ENCODE data around the gene GUCY1A2.

GUCY1A2 gene

GRCh38 chr11:106632283-106632682, 386.0 kb downstream of the GUCY1A2 start:
- no peak for TF ChIP-seq RAD21 (IDR thresholded peaks at IDR 0.05; ENCODE audit: low read depth)
- no peak for TF ChIP-seq NFIC (IDR thresholded peaks at IDR 0.05)
- no peak for TF ChIP-seq ZBTB7A (IDR thresholded peaks at IDR 0.05; ENCODE audit: low read depth)
- TF ChIP-seq EGR1 (IDR thresholded peaks at IDR 0.05) = no peak

- TF ChIP-seq TEAD4 (IDR thresholded peaks at IDR 0.05) = no peak
- TF ChIP-seq TAF1 (IDR thresholded peaks at IDR 0.05; ENCODE audit: low read depth) = no peak
- no peak for TF ChIP-seq NFIC (IDR thresholded peaks at IDR 0.05)
- no peak for TF ChIP-seq TCF12 (IDR thresholded peaks at IDR 0.05; ENCODE audit: low read depth)
- no peak for TF ChIP-seq USF1 (IDR thresholded peaks at IDR 0.05)
- no peak for TF ChIP-seq YY1 (IDR thresholded peaks at IDR 0.05; ENCODE audit: low read depth)
- no peak for TF ChIP-seq ZBTB7A (IDR thresholded peaks at IDR 0.05; ENCODE audit: low read depth)
- TF ChIP-seq REST (IDR thresholded peaks at IDR 0.05; ENCODE audit: low read depth) = no peak
- no peak for TF ChIP-seq EP300 (IDR thresholded peaks at IDR 0.05; ENCODE audit: borderline replicate concordance)
- TF ChIP-seq EGR1 (IDR thresholded peaks at IDR 0.05) = no peak
- TF ChIP-seq MAX (IDR thresholded peaks at IDR 0.05) = no peak
- no peak for TF ChIP-seq FOXM1 (IDR thresholded peaks at IDR 0.05; ENCODE audit: borderline replicate concordance, low read depth)
- no peak for TF ChIP-seq CREB1 (IDR thresholded peaks at IDR 0.05; ENCODE audit: low read depth)
- no peak for TF ChIP-seq RAD21 (IDR thresholded peaks at IDR 0.05; ENCODE audit: low read depth)
- no peak for TF ChIP-seq CEBPB (IDR thresholded peaks at IDR 0.05)
Measured at GRCh38 chr11:106627694-106628093, 390.6 kb downstream of the GUCY1A2 start.

GRCh38 chr11:106625566-106625965, 392.7 kb downstream of the GUCY1A2 start:
- no peak for TF ChIP-seq NFIC (IDR thresholded peaks at IDR 0.05)
- no peak for TF ChIP-seq EGR1 (IDR thresholded peaks at IDR 0.05)
- no peak for TF ChIP-seq EP300 (IDR thresholded peaks at IDR 0.05; ENCODE audit: borderline replicate concordance)
- TF ChIP-seq TCF12 (IDR thresholded peaks at IDR 0.05; ENCODE audit: low read depth) = no peak
- no peak for TF ChIP-seq CREB1 (IDR thresholded peaks at IDR 0.05; ENCODE audit: low read depth)
- no peak for TF ChIP-seq YY1 (IDR thresholded peaks at IDR 0.05; ENCODE audit: low read depth)
- no peak for TF ChIP-seq CEBPB (IDR thresholded peaks at IDR 0.05)

- no peak for TF ChIP-seq TEAD4 (IDR thresholded peaks at IDR 0.05)
- no peak for TF ChIP-seq CREB1 (IDR thresholded peaks at IDR 0.05; ENCODE audit: low read depth)
- TF ChIP-seq RAD21 (IDR thresholded peaks at IDR 0.05; ENCODE audit: low read depth) = no peak
- TF ChIP-seq TCF12 (IDR thresholded peaks at IDR 0.05; ENCODE audit: low read depth) = no peak
- TF ChIP-seq ZBTB7A (IDR thresholded peaks at IDR 0.05; ENCODE audit: low read depth) = no peak
- no peak for TF ChIP-seq NFIC (IDR thresholded peaks at IDR 0.05)
- no peak for TF ChIP-seq YY1 (IDR thresholded peaks at IDR 0.05; ENCODE audit: low read depth)
- TF ChIP-seq EGR1 (IDR thresholded peaks at IDR 0.05) = no peak
- no peak for TF ChIP-seq TAF1 (IDR thresholded peaks at IDR 0.05; ENCODE audit: low read depth)
- no peak for TF ChIP-seq MAX (IDR thresholded peaks at IDR 0.05)
- no peak for TF ChIP-seq EP300 (IDR thresholded peaks at IDR 0.05; ENCODE audit: borderline replicate concordance)
- TF ChIP-seq USF1 (IDR thresholded peaks at IDR 0.05) = no peak
- TF ChIP-seq FOXM1 (IDR thresholded peaks at IDR 0.05; ENCODE audit: borderline replicate concordance, low read depth) = no peak
- no peak for TF ChIP-seq REST (IDR thresholded peaks at IDR 0.05; ENCODE audit: low read depth)
- no peak for TF ChIP-seq CEBPB (IDR thresholded peaks at IDR 0.05)
Measured at GRCh38 chr11:106624377-106624776, 393.9 kb downstream of the GUCY1A2 start.

Data from Ishikawa (cell line).